Kidney (tissue), 14 donors: Measurements from ENCODE around the gene GDPD5. TPM values are rescaled to one million over a fixed set of nuclear protein-coding genes. Genes with fewer than 3 reads are reported as not detected.

Experiments
- DNase-seq, 5 donors: peaks; one replicate each; pipeline ENCODE4 v3.0.0-alpha.2; 2013 to 2020
- FAIRE-seq: peaks from 2 replicates; lab custom pipeline; 2012; peaks lifted over from hg19 to GRCh38; lab: Jason Lieb, UNC
- H3K27ac ChIP-seq, 2 donors: one replicate each; pipeline ENCODE4 v1.7.0; 2013; ENCODE audit warnings: low read depth in 2 of 2, low read length in 2 of 2, inconsistent platforms in 1 of 2
- H3K27me3 ChIP-seq: one replicate; pipeline ENCODE4 v1.7.1; 2013; ENCODE audit warnings: low read length, inconsistent platforms; ENCODE audit not compliant: control insufficient read depth, insufficient read depth
- H3K36me3 ChIP-seq, 3 donors: one replicate each; pipeline versions ENCODE4 v1.7.0 to v1.7.1; 2013; ENCODE audit warnings: low read length in 3 of 3, control low read depth in 1 of 3, inconsistent platforms in 1 of 3; ENCODE audit not compliant: insufficient read depth in 3 of 3, control insufficient read depth in 2 of 3
- H3K4me1 ChIP-seq, 3 donors: one replicate each; pipeline versions ENCODE4 v1.7.0 to v1.7.1; 2013; ENCODE audit warnings: low read length in 3 of 3, inconsistent platforms in 1 of 3, low read depth in 1 of 3; ENCODE audit not compliant: control insufficient read depth in 2 of 3, insufficient read depth in 2 of 3
- H3K4me3 ChIP-seq, 3 donors: one replicate each; pipeline versions ENCODE4 v1.7.0 to v1.8.1; 2013; ENCODE audit warnings: low read length in 3 of 3, control low read depth in 1 of 3, inconsistent platforms in 1 of 3
- H3K9ac ChIP-seq, 3 donors: one replicate each; pipeline versions ENCODE4 v1.7.0 to v1.7.1; 2013; ENCODE audit warnings: low read length in 3 of 3, control low read depth in 1 of 3, inconsistent platforms in 1 of 3
- H3K9me3 ChIP-seq, 3 donors: one replicate each; pipeline versions ENCODE4 v1.7.0 to v1.7.1; 2013; ENCODE audit warnings: low read length in 3 of 3, control low read depth in 1 of 3, inconsistent platforms in 1 of 3; ENCODE audit not compliant: control insufficient read depth in 2 of 3, insufficient read depth in 1 of 3
- intact Hi-C: fragments of 100-400 bp; cut with DNase I; formaldehyde crosslinking; loops from one replicate; pipeline ENCODE4 v1.11.1; 2022
- polyA plus RNA-seq: library from polyadenylated mRNA; stranded (reverse); fragments of 350-450 nt; fragmentation: Illumina TruSeq; extraction: RNeasy Lipid Tissue Mini Kit (QIAGEN cat#74804); gene quantifications from one replicate; pipeline ENCODE4 v1.2.3, GENCODE V29; 2014; ENCODE audit warnings: low read depth, low replicate concordance; ENCODE audit not compliant: insufficient read depth
- total RNA-seq: library from RNA; stranded (reverse); fragmentation: NEBNext Ultra II Directional; extraction: Animal tissue kit (Norgen Biotek cat#: 25700); gene quantifications from one replicate; pipeline ENCODE4 v1.2.1, GENCODE V29; 2021
- TF ChIP-seq, protein P1 (sequence below): IDR thresholded peaks from 3 replicates; pipeline ENCODE4 v1.5.1; 2012; ENCODE audit warnings: mild to moderate bottlenecking, moderate library complexity, borderline replicate concordance; ENCODE audit not compliant: insufficient read depth; ENCODE audit errors: extremely low read depth
- donor health status: control.
- donor health status: control.
- donor health status: control.
- donor health status: control.
- donor health status: control.
- donor health status: DM: yes; HTN: yes; CAD: no.
- donor health status: Normal renal cell carcinoma (clear cell type).

The GDPD5 gene
- total and polyA plus RNA-seq, 2 donors from 2014 or later = 3.9 to 11.4 TPM

DNA sequence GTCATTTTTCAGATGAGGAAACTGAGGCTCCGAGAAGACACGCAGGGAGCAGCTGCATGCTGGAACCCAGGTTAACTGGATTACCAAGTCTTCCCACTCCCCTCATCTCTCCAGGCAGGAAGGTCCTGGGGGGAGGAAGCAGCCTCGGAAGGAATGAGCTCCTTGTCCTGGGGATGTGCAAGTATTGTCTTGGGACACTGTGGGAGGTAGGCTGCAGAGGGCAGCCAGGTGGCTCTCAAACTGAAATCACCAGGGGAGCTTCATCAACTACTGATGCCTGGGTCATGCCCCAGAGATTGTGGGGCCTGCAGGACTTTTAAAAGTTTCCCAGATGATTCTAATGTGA, 7.6 kb downstream of the GDPD5 start:
- Histone ChIP-seq H3K9ac (no peak overlapping the region), H3K27ac (no peak overlapping the region), H3K4me3 (no peak overlapping the region), H3K9me3 (peaks cover 0 to 4% (median 0%) of the 10 kb centered on the region in 3 donors), H3K36me3 (no peaks in the 10 kb centered on the region), H3K27me3 (no peaks in the 10 kb centered on the region), H3K4me1 (no peaks in the 10 kb centered on the region)
- TF ChIP-seq, protein P1, sequence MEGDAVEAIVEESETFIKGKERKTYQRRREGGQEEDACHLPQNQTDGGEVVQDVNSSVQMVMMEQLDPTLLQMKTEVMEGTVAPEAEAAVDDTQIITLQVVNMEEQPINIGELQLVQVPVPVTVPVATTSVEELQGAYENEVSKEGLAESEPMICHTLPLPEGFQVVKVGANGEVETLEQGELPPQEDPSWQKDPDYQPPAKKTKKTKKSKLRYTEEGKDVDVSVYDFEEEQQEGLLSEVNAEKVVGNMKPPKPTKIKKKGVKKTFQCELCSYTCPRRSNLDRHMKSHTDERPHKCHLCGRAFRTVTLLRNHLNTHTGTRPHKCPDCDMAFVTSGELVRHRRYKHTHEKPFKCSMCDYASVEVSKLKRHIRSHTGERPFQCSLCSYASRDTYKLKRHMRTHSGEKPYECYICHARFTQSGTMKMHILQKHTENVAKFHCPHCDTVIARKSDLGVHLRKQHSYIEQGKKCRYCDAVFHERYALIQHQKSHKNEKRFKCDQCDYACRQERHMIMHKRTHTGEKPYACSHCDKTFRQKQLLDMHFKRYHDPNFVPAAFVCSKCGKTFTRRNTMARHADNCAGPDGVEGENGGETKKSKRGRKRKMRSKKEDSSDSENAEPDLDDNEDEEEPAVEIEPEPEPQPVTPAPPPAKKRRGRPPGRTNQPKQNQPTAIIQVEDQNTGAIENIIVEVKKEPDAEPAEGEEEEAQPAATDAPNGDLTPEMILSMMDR = no peak
- FAIRE-seq (no peak), DNase-seq (no peak)
- intact Hi-C loops = no loop called here

DNA sequence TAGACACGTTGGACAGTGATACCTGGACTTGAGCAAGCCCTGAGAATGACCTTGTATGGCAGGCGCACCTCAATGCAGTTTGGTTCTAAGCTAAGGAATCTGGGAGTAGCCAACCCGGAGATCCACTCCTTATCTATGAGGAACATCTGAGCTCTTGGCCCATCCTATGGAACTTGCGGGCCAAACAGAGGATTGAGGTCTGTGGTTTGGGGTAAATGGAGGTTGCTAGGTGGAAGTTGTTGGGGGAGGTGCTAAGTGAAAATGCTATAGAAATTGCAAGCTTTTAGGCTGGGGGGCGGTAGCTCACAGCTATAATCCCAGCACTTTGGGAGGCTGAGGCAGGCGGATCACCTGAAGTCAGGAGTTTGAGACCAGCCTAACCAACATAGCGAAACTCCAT, 8.9 kb downstream of the GDPD5 start:
- intact Hi-C loops = no loop called here
- Histone ChIP-seq H3K9me3 (peaks cover 0 to 4% (median 0%) of the 10 kb centered on the region in 3 donors), H3K36me3 (no peaks in the 10 kb centered on the region), H3K4me3 (no peak overlapping the region), H3K27me3 (no peaks in the 10 kb centered on the region), H3K9ac (no peak overlapping the region), H3K27ac (no peak overlapping the region), H3K4me1 (no peaks in the 10 kb centered on the region)
- no peak for FAIRE-seq
- DNase-seq = no peak
- TF ChIP-seq, protein P1 = no peak

DNA sequence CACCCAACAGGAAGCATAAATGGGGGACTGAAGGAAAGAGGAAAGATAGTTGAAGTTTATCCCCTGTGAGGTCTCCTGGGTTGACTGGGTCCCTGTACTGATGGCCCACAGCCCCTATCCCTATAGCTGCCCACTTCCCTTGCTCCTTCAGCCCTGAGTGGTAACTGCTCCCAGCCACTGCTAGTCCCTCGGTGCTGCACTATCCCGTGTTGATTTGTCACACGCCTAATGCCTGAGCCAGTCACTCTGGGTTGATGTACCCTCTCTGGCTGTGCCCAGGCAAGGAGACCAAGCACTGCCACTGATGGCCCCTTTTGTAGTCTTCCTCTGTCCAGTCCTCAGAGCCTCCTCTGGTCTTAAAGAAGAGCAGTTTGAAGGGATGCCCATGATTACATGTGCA, 9.6 kb downstream of the GDPD5 start:
- H3K9ac ChIP-seq = no peak overlapping the region
- H3K9me3 ChIP-seq = peaks cover 0 to 4% (median 0%) of the 10 kb centered on the region in 3 donors
- no peak overlapping the region for H3K4me3 ChIP-seq
- TF ChIP-seq, protein P1 = no peak
- no peaks in the 10 kb centered on the region for H3K27me3 ChIP-seq
- intact Hi-C loops = no loop called here
- FAIRE-seq = no peak
- no peaks in the 10 kb centered on the region for H3K4me1 ChIP-seq
- DNase-seq = no peak
- H3K36me3 ChIP-seq = no peaks in the 10 kb centered on the region
- H3K27ac ChIP-seq = no peak overlapping the region

DNA sequence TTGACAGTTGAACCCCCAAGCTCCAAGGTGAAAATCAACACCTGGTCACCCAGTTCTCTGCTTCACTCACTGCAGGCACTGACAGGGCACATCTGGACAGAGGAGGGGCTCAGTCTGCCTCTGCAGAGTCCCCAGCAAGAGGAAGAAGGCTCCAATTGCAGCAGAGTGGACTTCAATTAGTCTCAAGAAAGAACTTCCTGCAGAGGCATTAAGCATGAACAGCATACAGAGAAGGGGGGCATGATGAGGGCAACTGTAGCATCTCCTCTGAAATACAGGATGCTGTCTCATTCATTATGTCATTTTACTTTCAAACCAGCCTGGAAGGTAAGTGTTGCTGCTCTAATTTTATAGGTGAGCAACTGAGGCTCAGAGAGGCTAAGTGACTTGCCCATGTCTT, 11.1 kb downstream of the GDPD5 start:
- no peak overlapping the region for H3K27ac ChIP-seq
- no peaks in the 10 kb centered on the region for H3K36me3 ChIP-seq
- no peak overlapping the region for H3K9ac ChIP-seq
- TF ChIP-seq, protein P1 = no peak
- peaks cover 0 to 4% (median 0%) of the 10 kb centered on the region in 3 donors for H3K9me3 ChIP-seq
- FAIRE-seq (no peak), DNase-seq (no peak)
- intact Hi-C loops = no loop called here
- no peaks in the 10 kb centered on the region for H3K4me1 ChIP-seq
- no peaks in the 10 kb centered on the region for H3K27me3 ChIP-seq
- H3K4me3 ChIP-seq = no peak overlapping the region
